Measurements from ENCODE around the gene EBPL.
"Not testable (repeated sequence)": the region's sequence is repeated elsewhere in the genome, so short reads cannot be mapped to it uniquely, and the experiment has no call there.

GRCh38 chr13:49704264-49704663 is 13.0 kb upstream of the EBPL start:
- not testable (repeated sequence) for TF ChIP-seq POLR2AphosphoS5, POLR2A (IDR thresholded peaks at IDR 0.05; ENCODE audit: low read depth, low read length)

Data from GM12891 (cell line).